GM18951 (cell line): Measurements from ENCODE around the gene SLC66A1.

ENCODE experiments used
- POLR2A ChIP-seq: IDR thresholded peaks from 4 replicates; pipeline ENCODE4 v1.6.1; 2011; ENCODE audit warnings: mild to moderate bottlenecking; ENCODE audit not compliant: insufficient read length, insufficient read depth; ENCODE audit errors: extremely low read depth
- in situ Hi-C: fragments of 300-500 bp; cut with MboI; formaldehyde crosslinking; loops from one replicate; pipeline ENCODE4 v1.12.0; 2022; ENCODE audit warnings: low sequenced_read_pairs, mixed read lengths, inconsistent platforms; ENCODE audit not compliant: unreplicated experiment

Gene SLC66A1

DNA sequence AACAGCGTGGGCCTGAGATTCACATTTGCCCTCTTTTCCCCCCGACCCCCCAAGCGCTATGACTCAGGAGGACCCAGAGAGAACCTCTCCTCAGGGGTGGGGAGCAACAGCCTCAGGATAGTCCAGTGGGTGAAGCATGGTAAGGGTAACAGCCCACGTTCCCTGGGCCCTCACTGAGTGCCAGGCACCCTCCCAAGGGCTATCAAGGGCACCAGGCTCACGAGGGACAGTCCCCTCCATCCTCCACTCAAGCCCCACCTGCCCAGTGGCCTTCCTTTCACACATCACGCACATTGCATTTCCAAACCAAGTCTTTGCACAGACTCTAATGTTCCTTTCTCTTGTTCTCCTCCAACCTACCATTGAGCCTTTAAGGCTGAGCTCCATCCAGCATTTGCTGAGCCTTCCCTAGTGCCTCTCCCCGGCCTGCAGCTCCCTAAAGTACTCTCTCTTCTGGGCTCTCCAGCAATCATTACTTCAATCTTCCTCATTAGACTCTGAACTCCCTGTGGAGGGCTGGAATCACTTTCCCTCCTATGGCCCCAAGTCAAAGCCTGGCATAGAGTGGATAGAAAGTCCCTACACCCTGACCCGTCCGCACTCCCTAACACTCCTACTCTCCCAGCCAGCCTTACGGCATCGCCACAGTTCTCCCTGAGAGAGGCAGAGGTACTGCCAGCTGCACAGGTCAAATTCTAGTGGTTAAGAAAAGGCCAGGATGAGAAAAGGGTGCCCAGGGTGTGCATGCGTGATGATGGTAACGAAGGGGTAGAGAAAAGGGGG is 1.2 kb upstream of the SLC66A1 start:
- in situ Hi-C loops, result no loop called here
- no peak for TF ChIP-seq POLR2A

DNA sequence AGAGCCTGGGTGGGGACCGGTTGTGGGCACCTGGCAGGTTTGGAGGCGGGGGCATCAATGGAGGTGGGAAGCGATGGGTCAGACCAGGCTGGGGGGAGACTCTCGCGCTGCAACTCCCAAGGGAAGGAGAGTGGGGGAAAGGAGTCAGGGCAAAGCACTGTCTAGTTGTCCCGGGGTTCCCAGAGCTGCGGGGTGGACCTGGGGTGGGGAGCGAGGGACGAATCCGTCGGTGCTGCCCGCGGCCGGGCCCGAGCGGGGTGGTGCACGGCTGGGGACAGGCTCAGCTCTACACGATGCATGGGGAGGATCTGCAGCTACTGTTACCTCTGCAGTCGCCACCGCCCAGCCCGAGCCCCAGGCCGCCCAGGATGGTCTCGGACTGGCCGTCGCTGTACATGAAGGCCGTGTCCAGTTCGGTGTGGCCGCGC is 609 bp upstream of the SLC66A1 start:
- in situ Hi-C loops, result no loop called here

DNA sequence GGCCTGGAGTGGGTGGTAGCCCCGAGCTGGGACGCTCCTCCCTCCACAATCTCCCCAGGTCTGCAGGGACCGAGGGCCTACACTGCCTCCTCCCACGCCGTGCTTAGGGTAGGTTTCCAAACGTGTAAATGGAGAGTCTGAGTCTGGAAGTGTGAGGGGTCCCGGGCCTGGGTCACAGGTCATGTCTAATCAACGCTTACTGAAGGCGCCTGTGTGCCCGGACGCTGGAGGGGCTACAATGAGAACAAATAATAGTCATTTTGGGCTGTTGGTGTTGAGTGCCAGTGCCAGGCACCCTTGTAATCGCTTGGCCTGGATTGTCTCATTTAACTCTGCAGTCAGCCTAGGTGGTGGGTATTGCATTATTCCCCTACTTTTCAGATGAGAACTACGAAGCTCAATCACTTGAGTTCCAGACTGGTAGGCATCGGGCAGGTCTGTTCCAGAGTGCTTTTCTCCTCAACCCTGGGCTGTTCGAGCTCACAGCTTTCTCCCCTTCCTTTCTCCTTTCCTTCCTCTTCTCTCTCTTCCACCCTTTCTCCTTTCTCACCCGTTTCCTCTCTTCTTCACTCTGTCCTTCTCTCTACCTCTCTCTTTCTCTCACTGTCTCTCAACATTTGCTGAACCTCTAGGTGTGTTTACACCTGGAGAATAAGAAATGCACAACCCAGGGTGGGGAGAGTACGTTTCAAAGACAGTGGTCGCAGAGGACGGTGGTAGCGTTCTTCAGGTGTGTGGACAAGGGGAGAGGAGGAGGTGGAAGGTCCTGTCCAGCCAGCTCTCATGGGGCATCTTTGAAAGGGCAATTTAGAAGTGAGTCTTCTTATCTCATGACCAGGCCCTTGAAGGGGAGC is 883 bp downstream of the SLC66A1 start:
- in situ Hi-C loops, result no loop called here
- TF ChIP-seq POLR2A, result no peak

More for the DNA sequence above, 609 bp upstream of the SLC66A1 start:
- TF ChIP-seq POLR2A, result no peak

DNA sequence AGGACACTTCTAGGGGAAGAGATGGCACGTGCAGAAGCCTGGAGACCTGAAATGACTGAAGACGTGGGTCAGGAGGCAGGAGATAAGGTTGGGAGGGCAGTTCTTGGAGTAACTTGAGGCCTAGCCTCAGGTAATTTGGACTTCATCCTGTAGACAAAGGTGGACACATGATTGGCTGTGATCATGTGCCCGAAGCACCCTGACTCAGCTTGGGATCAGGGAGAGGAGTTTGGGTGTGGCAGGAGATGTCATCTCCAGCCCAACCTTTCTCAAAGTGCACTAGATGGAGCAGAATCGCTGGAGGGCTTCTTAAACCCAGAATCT is 1.5 kb downstream of the SLC66A1 start:
- in situ Hi-C loops, result no loop called here
- TF ChIP-seq POLR2A, result no peak

GRCh38 chr1:19313961-19314882 is 2.1 kb downstream of the SLC66A1 start:
- no peak for TF ChIP-seq POLR2A
- in situ Hi-C loops, result no loop called here

DNA sequence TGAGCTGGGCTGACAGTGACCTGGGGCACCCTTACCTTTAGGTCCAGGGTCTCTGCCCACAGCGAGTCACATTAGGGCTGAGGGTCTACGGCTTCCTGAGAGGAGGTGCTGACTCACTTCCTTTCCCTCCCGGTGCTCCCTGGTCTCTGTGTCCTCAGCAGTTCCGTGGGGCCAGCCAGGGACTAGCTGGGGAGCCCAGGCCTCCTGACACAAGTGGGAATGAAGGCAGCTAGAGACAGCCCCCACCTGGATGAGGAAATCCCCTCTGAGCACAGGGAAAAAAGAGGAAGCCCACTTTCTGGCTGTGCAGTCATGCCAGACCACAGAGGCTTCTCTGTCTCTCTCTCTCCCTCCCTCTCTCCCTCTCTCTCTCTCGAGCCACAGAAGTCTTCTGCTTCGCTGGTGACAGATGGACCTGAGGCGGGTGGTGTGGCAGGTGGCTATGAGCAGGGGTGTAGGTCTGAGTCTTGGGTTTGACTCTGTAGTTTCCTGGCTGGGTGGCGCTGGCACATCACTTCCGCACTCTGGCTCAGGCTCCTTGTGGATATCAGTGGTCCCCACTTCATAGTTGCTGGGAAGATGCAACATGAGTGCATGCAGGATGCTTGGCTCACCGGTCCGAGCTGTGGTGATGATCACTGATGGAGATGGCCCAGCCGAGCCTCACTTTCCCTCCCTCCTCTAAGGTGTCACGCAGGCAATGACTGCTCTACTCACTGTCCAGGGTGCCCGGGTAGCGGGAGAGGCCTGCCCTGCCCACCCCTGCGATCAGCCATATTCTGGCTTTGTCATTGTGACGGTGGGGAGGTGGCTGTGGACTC is 3.5 kb downstream of the SLC66A1 start:
- no peak for TF ChIP-seq POLR2A
- in situ Hi-C loops, result no loop called here

GRCh38 chr1:19317126-19317910 is 5.2 kb downstream of the SLC66A1 start:
- no peak for TF ChIP-seq POLR2A
- in situ Hi-C loops, result no loop called here

GRCh38 chr1:19319196-19319595 is 7.1 kb downstream of the SLC66A1 start:
- in situ Hi-C loops, result no loop called here
- TF ChIP-seq POLR2A, result no peak

- no peak for TF ChIP-seq POLR2A
- in situ Hi-C loops, result no loop called here
These were observed 8.9 kb downstream of the SLC66A1 start for GRCh38 chr1:19321071-19321470.

- in situ Hi-C loops, result no loop called here
- no peak for TF ChIP-seq POLR2A
These were observed 10.4 kb downstream of the SLC66A1 start for GRCh38 chr1:19322481-19322880.

GRCh38 chr1:19323987-19324664 is 12.0 kb downstream of the SLC66A1 start:
- in situ Hi-C loops, result no loop called here
- no peak for TF ChIP-seq POLR2A
